ENCODE data around the gene MRPL51.
A peak's percentile ranks its signal among the peaks of the same experiment; 100 is the strongest.

The MRPL51 gene

DNA sequence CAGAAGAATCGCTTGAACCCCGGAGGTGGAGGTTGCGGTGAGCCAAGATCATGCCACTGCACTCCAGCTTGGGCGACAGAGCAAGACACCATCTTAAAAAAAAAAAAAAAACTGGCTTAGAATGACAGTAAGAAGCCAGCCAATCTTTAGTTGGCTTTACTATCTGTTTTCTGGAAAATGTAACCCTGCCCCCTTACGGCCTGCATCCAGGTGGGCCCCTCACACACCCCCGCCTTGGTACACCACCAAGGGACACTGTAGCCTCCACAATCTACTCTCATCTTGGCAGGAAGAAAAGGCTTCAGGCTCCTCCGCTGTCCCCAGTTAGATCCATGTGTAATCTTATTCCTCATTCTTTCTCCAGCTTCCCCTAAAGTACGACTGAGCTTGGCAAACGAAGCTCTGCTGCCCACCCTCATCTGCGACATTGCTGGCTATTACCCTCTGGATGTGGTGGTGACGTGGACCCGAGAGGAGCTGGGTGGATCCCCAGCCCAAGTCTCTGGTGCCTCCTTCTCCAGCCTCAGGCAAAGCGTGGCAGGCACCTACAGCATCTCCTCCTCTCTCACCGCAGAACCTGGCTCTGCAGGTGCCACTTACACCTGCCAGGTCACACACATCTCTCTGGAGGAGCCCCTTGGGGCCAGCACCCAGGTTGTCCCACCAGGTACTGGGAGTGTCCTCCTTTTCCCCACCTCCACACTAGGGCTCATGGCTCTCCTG is 34.6 kb downstream of the MRPL51 start:
- no peak for DNase-seq

DNA sequence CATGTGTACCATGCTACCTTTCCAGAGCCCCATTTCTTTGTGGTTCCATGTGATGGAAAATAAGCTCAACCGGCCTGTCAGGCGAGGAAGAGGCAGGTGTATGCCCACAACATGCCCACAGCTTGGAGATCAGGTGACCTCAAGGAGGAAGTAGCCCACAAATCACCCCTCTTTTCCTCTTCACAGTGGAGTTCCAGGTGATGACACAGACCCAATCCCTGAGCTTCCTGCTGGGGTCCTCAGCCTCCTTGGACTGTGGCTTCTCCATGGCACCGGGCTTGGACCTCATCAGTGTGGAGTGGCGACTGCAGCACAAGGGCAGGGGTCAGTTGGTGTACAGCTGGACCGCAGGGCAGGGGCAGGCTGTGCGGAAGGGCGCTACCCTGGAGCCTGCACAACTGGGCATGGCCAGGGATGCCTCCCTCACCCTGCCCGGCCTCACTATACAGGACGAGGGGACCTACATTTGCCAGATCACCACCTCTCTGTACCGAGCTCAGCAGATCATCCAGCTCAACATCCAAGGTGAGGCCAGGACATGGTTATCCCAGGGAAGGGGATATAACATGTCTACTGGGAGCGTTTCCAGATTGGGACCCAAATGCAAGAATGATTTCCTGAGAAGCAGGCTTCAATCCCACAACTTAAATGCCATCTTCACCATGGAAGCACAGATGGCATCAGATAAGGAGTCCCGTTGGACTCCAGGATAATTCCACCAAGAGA is 35.7 kb downstream of the MRPL51 start:
- DNase-seq, result no peak

- peak; percentile 58 for DNase-seq
Observed at GRCh38 chr12:6452944-6453630, 40.0 kb downstream of the MRPL51 start.

- DNase-seq, result peak; percentile 59
Observed at GRCh38 chr12:6452245-6452943, 40.7 kb downstream of the MRPL51 start.

GRCh38 chr12:6451348-6452244 is 41.5 kb downstream of the MRPL51 start, which contains the start of gene TAPBPL:
TAPBPL (plus strand) TSS chr12:6452042; CDS start chr12:6452249, 207 bp downstream.
- peak; percentile 85 for DNase-seq

DNA sequence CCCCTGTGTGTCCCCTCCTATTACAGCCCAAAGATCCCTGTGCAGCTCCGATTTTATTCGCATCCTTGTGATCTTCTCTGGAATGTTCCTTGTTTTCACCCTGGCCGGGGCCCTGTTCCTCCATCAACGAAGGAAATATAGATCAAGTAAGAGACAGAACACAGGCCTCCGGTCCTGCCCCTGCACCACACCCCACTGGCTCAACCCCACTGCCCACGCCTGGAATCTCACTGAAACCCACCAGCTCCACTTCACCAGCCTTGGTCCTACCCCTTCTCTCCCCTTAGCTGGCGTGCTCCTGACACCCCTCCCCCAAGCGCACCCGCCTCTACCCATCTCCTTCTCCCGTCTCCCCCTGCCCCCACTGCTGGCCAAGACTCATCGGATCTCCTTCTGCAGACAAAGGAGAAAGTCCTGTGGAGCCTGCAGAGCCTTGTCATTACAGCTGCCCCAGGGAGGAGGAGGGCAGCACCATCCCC is 42.2 kb downstream of the MRPL51 start:
- peak; percentile 50 for DNase-seq

DNA sequence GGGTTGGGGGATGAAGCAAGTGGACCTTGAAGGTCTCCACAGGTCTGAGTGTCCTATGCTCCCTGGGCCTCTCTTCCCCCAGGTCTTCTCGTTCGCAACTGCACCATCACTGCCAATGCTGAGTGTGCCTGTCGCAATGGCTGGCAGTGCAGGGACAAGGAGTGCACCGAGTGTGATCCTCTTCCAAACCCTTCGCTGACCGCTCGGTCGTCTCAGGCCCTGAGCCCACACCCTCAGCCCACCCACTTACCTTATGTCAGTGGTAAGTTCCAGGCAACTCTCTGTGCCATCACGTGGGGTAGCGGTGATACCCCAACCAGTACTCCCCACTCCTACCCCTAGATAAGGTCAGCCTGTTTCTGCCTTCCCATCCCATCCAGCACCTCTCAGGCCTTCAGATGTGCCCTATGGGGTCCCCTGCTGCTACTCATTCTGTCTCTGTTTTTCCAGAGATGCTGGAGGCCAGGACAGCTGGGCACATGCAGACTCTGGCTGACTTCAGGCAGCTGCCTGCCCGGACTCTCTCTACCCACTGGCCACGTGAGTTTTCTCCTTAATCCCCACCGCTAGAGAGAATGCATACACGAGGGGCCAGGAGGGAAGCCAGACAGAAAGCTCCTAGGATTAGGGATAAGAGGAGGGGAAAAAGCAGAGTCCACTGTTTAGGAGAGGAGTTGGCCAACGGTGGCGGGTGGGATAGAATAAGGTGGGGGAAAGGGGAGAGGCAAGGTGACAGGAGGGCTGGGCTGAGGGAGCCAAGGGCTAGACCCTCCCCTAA is 42.8 kb downstream of the MRPL51 start:
- DNase-seq, result no peak

DNA sequence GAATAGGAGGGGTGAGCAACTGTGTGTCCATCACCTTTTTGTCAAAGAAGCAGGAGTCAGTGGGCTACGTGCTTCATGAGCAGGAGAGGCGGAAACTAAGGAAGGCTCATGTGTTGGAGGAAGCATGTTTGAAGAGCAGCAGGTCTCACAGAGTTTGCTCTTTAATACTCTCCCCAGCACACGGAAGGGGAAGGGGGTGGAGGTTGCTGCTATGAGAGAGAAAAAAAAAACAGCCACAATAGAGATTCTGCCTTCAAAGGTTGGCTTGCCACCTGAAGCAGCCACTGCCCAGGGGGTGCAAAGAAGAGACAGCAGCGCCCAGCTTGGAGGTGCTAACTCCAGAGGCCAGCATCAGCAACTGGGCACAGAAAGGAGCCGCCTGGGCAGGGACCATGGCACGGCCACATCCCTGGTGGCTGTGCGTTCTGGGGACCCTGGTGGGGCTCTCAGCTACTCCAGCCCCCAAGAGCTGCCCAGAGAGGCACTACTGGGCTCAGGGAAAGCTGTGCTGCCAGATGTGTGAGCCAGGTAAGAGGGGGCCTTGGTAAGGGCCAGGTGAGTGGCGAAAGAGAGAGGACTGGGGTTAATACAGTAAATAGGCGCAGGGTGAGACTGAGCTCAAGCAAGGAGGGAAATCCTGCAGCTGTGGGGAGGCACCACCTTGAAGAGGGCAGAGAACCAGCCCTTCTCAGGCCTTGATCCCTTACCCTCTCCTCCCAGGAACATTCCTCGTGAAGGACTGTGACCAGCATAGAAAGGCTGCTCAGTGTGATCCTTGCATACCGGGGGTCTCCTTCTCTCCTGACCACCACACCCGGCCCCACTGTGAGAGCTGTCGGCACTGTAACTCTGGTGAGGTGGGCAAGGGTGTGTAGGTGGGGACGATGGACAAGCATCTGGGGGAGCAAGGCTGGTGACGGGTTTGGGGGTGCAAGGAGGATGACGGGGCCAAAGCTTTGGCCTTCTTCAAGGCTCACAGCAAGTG is 48.1 kb downstream of the MRPL51 start, which contains the start of gene CD27:
CD27 (plus strand) TSS at position 252 of the 985 bp plus-strand sequence; CDS start at position 393, 141 bp downstream.
- DNase-seq, result no peak

GRCh38 chr12:6444031-6444430 is 49.0 kb downstream of the MRPL51 start:
- DNase-seq, result no peak

GRCh38 chr12:6443361-6443983 is 49.6 kb downstream of the MRPL51 start:
- no peak for DNase-seq

DNA sequence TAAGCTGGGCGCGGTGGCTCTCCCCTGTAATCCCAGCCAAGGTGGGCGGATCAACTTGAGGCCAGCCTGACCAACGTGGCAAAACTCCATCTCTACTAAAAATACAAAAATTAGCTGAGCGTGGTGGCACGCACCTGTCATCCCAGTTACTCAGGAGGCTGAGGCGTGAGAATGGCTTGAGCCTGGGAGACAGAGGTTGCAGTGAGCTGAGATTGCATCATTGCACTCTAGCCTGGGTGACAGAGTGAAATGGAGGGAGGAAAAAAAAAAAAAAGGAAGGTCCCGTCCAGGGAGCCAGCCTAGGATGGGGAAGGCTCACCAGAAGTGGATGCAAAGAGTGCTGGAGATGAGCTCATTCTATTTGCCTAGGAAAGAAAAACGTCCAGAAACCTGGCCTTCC is 50.2 kb downstream of the MRPL51 start:
- no peak for DNase-seq

All from hematopoietic multipotent progenitor cell treated with erythropoietin and hydrocortisone succinate and interleukin-3 and kit ligand, for 4 days (in vitro differentiated cells).